GM12878 (cell line): ENCODE data around the gene ZMIZ1. TPM values are rescaled to one million over a fixed set of nuclear protein-coding genes. Genes with fewer than 3 reads are reported as not detected.

ENCODE experiments used
- ATAC-seq: fragments of 200-7000 bp; cut with Tn5 transposase; 3 replicates; pipeline ENCODE4 v1.9.1; 2020; ENCODE audit warnings: mild to moderate bottlenecking, moderate library complexity
- BruUV-seq: library from RNA; stranded (reverse); fragments of 400-500 nt; replicated peaks from 2 replicates; lab custom pipeline; 2021; lab: Mats Ljungman, UMichigan
- CTCF ChIA-PET: fragments of 300-600 bp; sonication (Branson Sonifier 250); formaldehyde crosslinking; extraction: SDS; loops from one replicate; lab custom pipeline; 2021; ENCODE audit warnings: inconsistent platforms; lab: Yijun Ruan, JAX
- POLR2A ChIA-PET: fragments of 350-600 bp; formaldehyde crosslinking; extraction: SDS; loops from one replicate; lab custom pipeline; 2021; ENCODE audit warnings: inconsistent platforms; lab: Charles Lee
- RAD21 ChIA-PET: fragments of 300-600 bp; sonication (Branson Sonifier 250); formaldehyde crosslinking; loops from one replicate; lab custom pipeline; 2023; ENCODE audit warnings: antibody characterized with exemption; ENCODE audit not compliant: unreplicated experiment; lab: Charles Lee
- SMC1A ChIA-PET: fragments of 300-600 bp; sonication (Branson Sonifier 250); formaldehyde crosslinking; loops from one replicate; lab custom pipeline; 2023; ENCODE audit not compliant: unreplicated experiment, uncharacterized antibody; lab: Charles Lee
- DNase-seq: peaks from one replicate; pipeline ENCODE4 v3.0.0-alpha.2; 2011; ENCODE audit warnings: low read depth, low spot score
- FAIRE-seq: peaks from 3 replicates; lab custom pipeline; 2011; peaks lifted over from hg19 to GRCh38; lab: Jason Lieb, UNC
- H2AFZ ChIP-seq: 2 replicates; pipeline ENCODE4 v1.6.0; 2011; ENCODE audit warnings: low read depth, low read length, control low read depth; ENCODE audit not compliant: control insufficient read depth
- H3K27ac ChIP-seq: 2 replicates; pipeline ENCODE4 v1.5.1; 2011; ENCODE audit warnings: control low read depth; ENCODE audit not compliant: control insufficient read depth, insufficient read depth
- H3K27me3 ChIP-seq, 2 experiments: replicated peaks in 1 of 2; 2 replicates each; pipeline versions ENCODE4 v1.6.0 to v1.6.1; 2011; ENCODE audit warnings: low read length in 1 of 2; ENCODE audit not compliant: control insufficient read depth in 2 of 2, insufficient read depth in 2 of 2
- H3K36me3 ChIP-seq, 2 experiments: 2 replicates each; pipeline ENCODE4 v1.5.1; 2011; ENCODE audit warnings: low read length in 1 of 2; ENCODE audit not compliant: control insufficient read depth in 2 of 2, insufficient read depth in 2 of 2
- H3K4me1 ChIP-seq: 2 replicates; pipeline ENCODE4 v1.6.1; 2011; ENCODE audit warnings: mild to moderate bottlenecking, low read length, moderate library complexity, mixed read lengths; ENCODE audit not compliant: control insufficient read depth, insufficient read depth
- H3K4me2 ChIP-seq: 2 replicates; pipeline ENCODE4 v1.6.0; 2011; ENCODE audit warnings: control low read depth; ENCODE audit not compliant: control insufficient read depth, insufficient read depth
- H3K4me3 ChIP-seq: fragments of 200-600 bp; sonication (generic); 2 replicates; pipeline ENCODE4 v1.5.1; 2016
- H3K79me2 ChIP-seq: 2 replicates; pipeline ENCODE4 v1.6.0; 2011; ENCODE audit warnings: low read length; ENCODE audit not compliant: control insufficient read depth, insufficient read depth
- H3K9ac ChIP-seq: 2 replicates; pipeline ENCODE4 v1.8.0; 2011; ENCODE audit warnings: low read length, control low read depth, mixed read lengths; ENCODE audit not compliant: control insufficient read depth, insufficient read depth
- H3K9me3 ChIP-seq: replicated peaks from 3 replicates; pipeline ENCODE4 v1.5.1; 2011; ENCODE audit warnings: mild to moderate bottlenecking, low read length; ENCODE audit not compliant: control insufficient read depth, insufficient read depth
- H4K20me1 ChIP-seq: 2 replicates; pipeline ENCODE4 v1.6.0; 2011; ENCODE audit not compliant: control insufficient read depth, insufficient read depth
- BACH1 ChIP-seq: fragments of 450-650 bp; IDR thresholded peaks from 2 replicates; pipeline ENCODE4 v1.6.1; 2017; ENCODE audit warnings: mild to moderate bottlenecking, borderline replicate concordance
- CREM ChIP-seq: IDR thresholded peaks from 2 replicates; pipeline ENCODE4 v1.6.1; 2014; ENCODE audit warnings: antibody characterized with exemption, low read depth
- EGR1 ChIP-seq, 2 experiments: IDR thresholded peaks; 1 replicate in 1 of 2; 2 replicates in 1 of 2; pipeline ENCODE4 v1.6.1; 2011 to 2012; ENCODE audit warnings: low read depth in 2 of 2, low read length in 2 of 2, borderline replicate concordance in 1 of 2, mild to moderate bottlenecking in 1 of 2, moderate library complexity in 1 of 2
- EZH2 ChIP-seq: IDR thresholded peaks from 2 replicates; pipeline ENCODE4 v1.6.1; 2012; ENCODE audit warnings: low read depth, mild to moderate bottlenecking, control low read depth, inconsistent platforms, low read length, borderline replicate concordance; ENCODE audit not compliant: control insufficient read depth
- IKZF1 ChIP-seq: fragments of 450-650 bp; conservative IDR thresholded peaks from 2 replicates; pipeline ENCODE4 v1.6.1; 2017; ENCODE audit warnings: antibody characterized with exemption, mild to moderate bottlenecking
- IKZF2 ChIP-seq, 2 experiments: fragments of 450-650 bp; IDR thresholded peaks; 2 replicates each; pipeline ENCODE4 v1.6.1; 2017; ENCODE audit warnings: mild to moderate bottlenecking in 2 of 2, moderate library complexity in 2 of 2
- MTA2 ChIP-seq: fragments of 450-650 bp; IDR thresholded peaks from 2 replicates; pipeline ENCODE4 v1.6.1; 2016; ENCODE audit warnings: low read depth, mild to moderate bottlenecking, moderate library complexity
- MYC ChIP-seq: IDR thresholded peaks from 2 replicates; pipeline ENCODE4 v1.6.1; 2011; ENCODE audit warnings: mild to moderate bottlenecking, low read length, moderate library complexity, inconsistent platforms; ENCODE audit not compliant: insufficient read depth, insufficient replicate concordance, insufficient read length, severe bottlenecking
- NRF1 ChIP-seq: conservative IDR thresholded peaks from 2 replicates; pipeline ENCODE4 v1.6.1; 2011; ENCODE audit warnings: mild to moderate bottlenecking, low read depth, low read length, improper control_type of control experiment
- POLR2AphosphoS5 ChIP-seq: IDR thresholded peaks from 2 replicates; pipeline ENCODE4 v1.6.1; 2011; ENCODE audit warnings: mild to moderate bottlenecking, low read length, inconsistent platforms
- RELB ChIP-seq: fragments of 450-650 bp; IDR thresholded peaks from 2 replicates; pipeline ENCODE4 v1.6.1; 2017; ENCODE audit warnings: low read depth, mild to moderate bottlenecking, moderate library complexity
- SPI1 ChIP-seq: IDR thresholded peaks from 2 replicates; pipeline ENCODE4 v1.6.1; 2011; ENCODE audit warnings: low read depth, mild to moderate bottlenecking, low read length, moderate library complexity, borderline replicate concordance; ENCODE audit not compliant: insufficient read depth
- SREBF1 ChIP-seq: IDR thresholded peaks from 2 replicates; pipeline ENCODE4 v1.6.1; 2012; ENCODE audit warnings: mild to moderate bottlenecking, low read length
- SRF ChIP-seq, 2 experiments: IDR thresholded peaks; 2 replicates each; pipeline ENCODE4 v1.6.1; 2011; ENCODE audit warnings: low read depth in 2 of 2, low read length in 2 of 2, mild to moderate bottlenecking in 1 of 2, moderate library complexity in 1 of 2
- WGBS: methylation state at CpG from one replicate; pipeline ENCODE4 v1.1.6; 2016; ENCODE audit warnings: low lambda C conversion rate; ENCODE audit not compliant: insufficient replicate concordance, insufficient coverage; ENCODE audit errors: missing lambda C conversion rate; 5-methylcytosine and 5-hydroxymethylcytosine counted together
- in situ Hi-C: fragments of 300-500 bp; cut with MboI; formaldehyde crosslinking; loops from 9 replicates; pipeline ENCODE4 v1.14.3; 2018; ENCODE audit warnings: mixed read lengths
- intact Hi-C: fragments of 100-400 bp; cut with micrococcal nuclease; formaldehyde crosslinking; loops from one replicate; pipeline ENCODE4 v1.14.2; 2022; ENCODE audit not compliant: unreplicated experiment
- polyA plus RNA-seq, 11 experiments: library from polyadenylated mRNA; depleted of rRNA in 4 of 11; unstranded in 6 of 11; stranded (reverse) in 5 of 11; fragments of >200 nt; fragmentation: Nextera tagmentation in 4 of 11; fragmentation: Illumina TruSeq in 1 of 11; extraction: Ambion mirVana in 4 of 11; extraction: Trizol in 1 of 11; gene quantifications; 1 replicate in 1 of 11; 2 replicates in 10 of 11; pipeline versions ENCODE4 v1.2.1 to v1.2.3, GENCODE V29; 2011 to 2016; ENCODE audit warnings: inconsistent platforms in 2 of 11, missing spikeins in 2 of 11, low read depth in 1 of 11
- total RNA-seq, 4 experiments: library from RNA; depleted of rRNA in 3 of 4; stranded (reverse); fragments of >200 nt in 3 of 4; fragmentation: Illumina TruSeq in 1 of 4; extraction: Trizol in 1 of 4; gene quantifications; 2 replicates each; pipeline versions ENCODE4 v1.2.1 to v1.2.3, GENCODE V29; 2013 to 2021

Gene ZMIZ1
- total and polyA plus RNA-seq, 10 of the 15 experiments (the other 5 are each of a cell fraction or from before 2014, with no cell fraction given), result 3.1 to 82.3 (median 14.9) TPM

- no peak for DNase-seq
- no peaks in the 10 kb centered on the region for H4K20me1 ChIP-seq
- H3K36me3 ChIP-seq, result no peaks in the 10 kb centered on the region
- ChIA-PET POLR2A (interaction anchor here (0.7 to 12.4 kb wide), 4 partner anchors 9 to 143 kb away, joined by 3 to 100 read pairs (median 4); no protein-coding TSS in a partner anchor), CTCF (interaction anchor here (0.6 to 1.5 kb wide), 5 partner anchors 24 to 46 kb away, joined by 3 to 6 read pairs (median 4); no protein-coding TSS in a partner anchor), RAD21 (interaction anchor here (0.6 to 11.1 kb wide), 7 partner anchors 12 to 107 kb away, joined by 3 to 165 read pairs (median 3); no protein-coding TSS in a partner anchor), SMC1A (interaction anchor here (0.6 to 2.0 kb wide), 9 partner anchors 9 to 103 kb away, joined by 3 to 6 read pairs (median 4); no protein-coding TSS in a partner anchor)
- peak overlapping the region; percentile 73 for H3K9ac ChIP-seq
- 22% methylated on average over 5 of the region's 5 CpGs for whole genome bisulfite sequencing
- peak overlapping the region; percentile 22; the same call in 1 of the 2 replicates for H2AFZ ChIP-seq
- H3K4me1 ChIP-seq, result peaks cover 29% of the 10 kb centered on the region
- H3K4me2 ChIP-seq, result peak overlapping the region; percentile 91
- in situ Hi-C loops, result no loop called here
- H3K9me3 ChIP-seq, result no peaks in the 10 kb centered on the region
- ATAC-seq, result no peak
- FAIRE-seq, result no peak
- no peaks in the 10 kb centered on the region for H3K27me3 ChIP-seq
- H3K4me3 ChIP-seq, result peak overlapping the region; percentile 77
- H3K79me2 ChIP-seq, result peaks cover 47% of the 10 kb centered on the region
- peak overlapping the region; percentile 75 for H3K27ac ChIP-seq
- TF ChIP-seq POLR2AphosphoS5 (0 out of 2 replicates have a peak, but pooled peaks have one; percentile 14), EZH2 (no peak)
- BruUV-seq, result no TSS peak
- intact Hi-C loops, result no loop called here
Measured at GRCh38 chr10:79241629-79241989, 172.8 kb downstream of the ZMIZ1 start.

DNA sequence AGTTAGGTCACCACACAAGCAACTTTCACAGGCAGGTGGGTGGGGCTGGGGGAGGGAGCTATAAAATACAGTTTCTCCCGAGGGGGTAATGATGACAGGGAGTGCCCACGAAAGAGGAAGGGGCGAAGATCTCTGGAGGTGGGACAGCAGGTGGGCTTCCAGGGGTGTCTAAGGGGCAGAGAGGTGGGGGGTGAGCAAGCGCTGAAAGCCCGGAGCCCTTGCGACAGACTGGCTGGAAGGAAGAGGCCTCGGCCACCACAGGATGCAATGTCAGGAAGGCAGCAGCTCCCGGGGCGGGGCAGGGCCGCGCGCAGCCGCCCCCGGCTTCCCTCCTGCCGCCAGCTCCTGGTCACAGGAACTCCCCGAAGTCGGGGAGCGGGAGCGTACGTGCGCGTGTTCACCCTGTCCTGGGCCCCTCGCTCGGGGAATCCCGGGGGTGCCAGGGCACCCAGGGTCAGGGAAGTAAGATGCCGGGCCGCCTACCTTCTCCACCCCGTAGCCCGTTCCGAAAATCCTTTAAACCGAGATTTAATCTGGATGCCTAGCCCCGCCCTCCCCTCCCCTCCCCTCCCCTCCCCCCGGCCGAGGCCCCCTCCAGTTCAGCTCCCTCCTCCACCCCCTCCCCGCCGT, 173.3 kb downstream of the ZMIZ1 start:
- intact Hi-C loops, result loop anchor here (2.0 kb wide), 1 partner anchor 107 kb away; no protein-coding TSS in a partner anchor
- FAIRE-seq, result no peak
- Histone ChIP-seq H3K4me3 (peak overlapping the region; percentile 90), H3K27ac (peak overlapping the region; percentile 75), H4K20me1 (no peaks in the 10 kb centered on the region), H3K4me1 (peaks cover 34% of the 10 kb centered on the region), H3K36me3 (no peaks in the 10 kb centered on the region), H3K9me3 (no peaks in the 10 kb centered on the region), H3K9ac (peak overlapping the region; percentile 73), H3K79me2 (peaks cover 52% of the 10 kb centered on the region), H3K4me2 (peak overlapping the region; percentile 91), H2AFZ (peak overlapping the region; percentile 22), H3K27me3 (no peaks in the 10 kb centered on the region)
- RAD21 ChIA-PET, result interaction anchor here (0.6 to 11.1 kb wide), 8 partner anchors 12 to 106 kb away, joined by 3 to 165 read pairs (median 3); no protein-coding TSS in a partner anchor
- CTCF ChIA-PET, result interaction anchor here (0.6 to 1.5 kb wide), 5 partner anchors 24 to 47 kb away, joined by 3 to 6 read pairs (median 4); no protein-coding TSS in a partner anchor
- POLR2A ChIA-PET, result interaction anchor here (0.6 to 12.4 kb wide), 6 partner anchors 8 to 673 kb away, joined by 3 to 100 read pairs (median 4); no protein-coding TSS in a partner anchor
- TSS peak; percentile 59 for BruUV-seq
- SMC1A ChIA-PET, result interaction anchor here (0.6 to 2.0 kb wide), 9 partner anchors 8 to 103 kb away, joined by 3 to 6 read pairs (median 4); no protein-coding TSS in a partner anchor
- peak; percentile 36 for ATAC-seq
- WGBS, result 1% methylated on average over 27 of the region's 36 CpGs
- DNase-seq, result no peak
- in situ Hi-C loops, result no loop called here
- TF ChIP-seq IKZF1 (peak; percentile 92), SPI1 (peak; percentile 40; the same call in 1 of the 2 replicates), CREM (no peak), EGR1 (IDR thresholded peaks at IDR 0.05; ENCODE audit: borderline replicate concordance in 1 of 2, low read depth in 2 of 2, low read length in 2 of 2) (peak; percentile 26 to 96), RELB (peak; percentile 64), SREBF1 (no peak), MYC (no peak), SRF (IDR thresholded peaks at IDR 0.05; ENCODE audit: low read depth in 2 of 2, low read length in 2 of 2) (no peak), NRF1 (0 out of 2 replicates have a peak, but pooled peaks have one; percentile 8), MTA2 (peak; percentile 28; the same call in 1 of the 2 replicates), BACH1 (peak; percentile 51; the same call in 1 of the 2 replicates), IKZF2 (IDR thresholded peaks at IDR 0.05) (peak; percentile 47 to 64; a peak in 2 of 4 replicates)
